Measurements from ENCODE around the gene EFCAB10.
A peak's percentile ranks its signal among the peaks of the same experiment; 100 is the strongest.
"Not testable (repeated sequence)": the region's sequence is repeated elsewhere in the genome, so short reads cannot be mapped to it uniquely, and the experiment has no call there.

The EFCAB10 gene

GRCh38 chr7:105581066-105581811, at the start of gene EFCAB10:
Gene EFCAB10, minus strand, starts transcription at chr7:105581493. Its CDS starts 30 bp downstream, at chr7:105581463.
- peak; percentile 90 for DNase-seq

GRCh38 chr7:105625986-105626385, 44.7 kb upstream of the EFCAB10 start:
- DNase-seq = no peak

- no peak for DNase-seq
Observed at GRCh38 chr7:105623906-105624305, 42.6 kb upstream of the EFCAB10 start.

- no peak for DNase-seq
Observed at GRCh38 chr7:105623378-105623777, 42.1 kb upstream of the EFCAB10 start.

GRCh38 chr7:105622106-105622731, 40.9 kb upstream of the EFCAB10 start:
- no peak for DNase-seq

GRCh38 chr7:105621617-105622016, 40.3 kb upstream of the EFCAB10 start:
- no peak for DNase-seq

- DNase-seq = no peak
Observed at GRCh38 chr7:105621176-105621575, 39.9 kb upstream of the EFCAB10 start.

GRCh38 chr7:105619590-105619989, 38.3 kb upstream of the EFCAB10 start:
- no peak for DNase-seq

- no peak for DNase-seq
Observed at GRCh38 chr7:105618016-105618296, 36.7 kb upstream of the EFCAB10 start.

GRCh38 chr7:105617280-105618015, 36.2 kb upstream of the EFCAB10 start:
- DNase-seq = no peak

- no peak for DNase-seq
Observed at GRCh38 chr7:105614341-105614840, 33.1 kb upstream of the EFCAB10 start.

- DNase-seq = no peak
Observed at GRCh38 chr7:105613611-105614330, 32.5 kb upstream of the EFCAB10 start.

GRCh38 chr7:105612806-105613205, 31.5 kb upstream of the EFCAB10 start:
- no peak for DNase-seq

GRCh38 chr7:105611856-105612775, 30.8 kb upstream of the EFCAB10 start:
- no peak for DNase-seq

GRCh38 chr7:105610165-105610930, 29.1 kb upstream of the EFCAB10 start:
- no peak for DNase-seq

GRCh38 chr7:105602325-105603305, 21.3 kb upstream of the EFCAB10 start:
- peak; percentile 26 for DNase-seq

GRCh38 chr7:105600720-105601550, 19.6 kb upstream of the EFCAB10 start:
- DNase-seq = no peak

GRCh38 chr7:105599551-105599950, 18.3 kb upstream of the EFCAB10 start:
- no peak for DNase-seq

GRCh38 chr7:105599080-105599479, 17.8 kb upstream of the EFCAB10 start:
- not testable (repeated sequence) for DNase-seq
